H1 (cell line): ENCODE measurements around the gene FTHL17. TPM values are rescaled to one million over a fixed set of nuclear protein-coding genes. Genes with fewer than 3 reads are reported as not detected.

Experiments
- CTCF ChIA-PET: fragments of 300-600 bp; sonication (Branson Sonifier 250); formaldehyde crosslinking; loops from one replicate; lab custom pipeline; 2021; ENCODE audit not compliant: partially characterized antibody; lab: Charles Lee
- POLR2A ChIA-PET: fragments of 300-600 bp; sonication (Branson Sonifier 250); formaldehyde crosslinking; loops from one replicate; lab custom pipeline; 2021; ENCODE audit warnings: inconsistent platforms; ENCODE audit not compliant: partially characterized antibody; lab: Charles Lee
- DNase-seq, 2 experiments: peaks; one replicate each; pipeline versions ENCODE4 v3.0.0 to v3.0.0-alpha.2; 2010 to 2022; ENCODE audit warnings: low spot score in 2 of 2, low read depth in 1 of 2, mixed read lengths in 1 of 2
- FAIRE-seq: peaks from 2 replicates; lab custom pipeline; 2011; peaks lifted over from hg19 to GRCh38; lab: Jason Lieb, UNC
- H2AFZ ChIP-seq: 2 replicates; pipeline ENCODE4 v1.8.1; 2012; ENCODE audit warnings: low read length, inconsistent platforms
- H2AK5ac ChIP-seq: 2 replicates; pipeline ENCODE4 v1.6.1; 2013; ENCODE audit warnings: low read depth, low read length
- H2BK120ac ChIP-seq: replicated peaks from 2 replicates; pipeline ENCODE3; 2013; ENCODE audit warnings: low read depth, low read length, inconsistent platforms
- H2BK12ac ChIP-seq: 2 replicates; pipeline ENCODE4 v1.6.1; 2013; ENCODE audit warnings: low read depth, low read length
- H2BK15ac ChIP-seq: 2 replicates; pipeline ENCODE4 v1.6.1; 2013; ENCODE audit warnings: low read length
- H2BK20ac ChIP-seq: 2 replicates; pipeline ENCODE4 v1.6.1; 2013; ENCODE audit warnings: low read length
- H2BK5ac ChIP-seq: 2 replicates; pipeline ENCODE4 v1.6.1; 2013; ENCODE audit warnings: low read depth, low read length
- H3K14ac ChIP-seq: 2 replicates; pipeline ENCODE4 v1.6.1; 2013; ENCODE audit warnings: inconsistent platforms; ENCODE audit not compliant: insufficient read length
- H3K18ac ChIP-seq: 2 replicates; pipeline ENCODE4 v1.6.1; 2013; ENCODE audit warnings: low read length; ENCODE audit errors: extremely low read depth
- H3K23ac ChIP-seq: 2 replicates; pipeline ENCODE4 v1.6.1; 2013; ENCODE audit warnings: inconsistent platforms; ENCODE audit not compliant: insufficient read length
- H3K23me2 ChIP-seq: 2 replicates; pipeline ENCODE4 v1.6.1; 2013; ENCODE audit warnings: low read depth, low read length
- H3K27ac ChIP-seq: 2 replicates; pipeline ENCODE4 v1.6.1; 2011; ENCODE audit warnings: low read depth, low read length, inconsistent platforms
- H3K27me3 ChIP-seq, 4 experiments: replicated peaks in 1 of 4; 1 replicate in 1 of 4; 2 replicates in 3 of 4; pipeline versions ENCODE4 v1.6.1 to v1.8.1; 2011 to 2013; ENCODE audit warnings: low read length in 3 of 4, mild to moderate bottlenecking in 3 of 4, inconsistent platforms in 2 of 4, mixed read lengths in 2 of 4, moderate library complexity in 1 of 4; ENCODE audit not compliant: control insufficient read depth in 3 of 4, insufficient read depth in 3 of 4; ENCODE audit errors: extremely low read depth in 1 of 4
- H3K36me3 ChIP-seq, 4 experiments: 2 replicates each; pipeline versions ENCODE4 v1.6.1 to v1.8.1; 2011 to 2013; ENCODE audit warnings: mild to moderate bottlenecking in 4 of 4, low read length in 3 of 4, moderate library complexity in 2 of 4, control low read depth in 1 of 4, inconsistent platforms in 1 of 4; ENCODE audit not compliant: insufficient read depth in 4 of 4, control insufficient read depth in 2 of 4
- H3K4ac ChIP-seq: replicated peaks from 2 replicates; pipeline ENCODE3; 2013; ENCODE audit warnings: low read length, low read depth, mixed read lengths, inconsistent platforms; ENCODE audit not compliant: insufficient read length
- H3K4me1 ChIP-seq, 4 experiments: replicated peaks in 1 of 4; 1 replicate in 1 of 4; 2 replicates in 3 of 4; pipeline versions ENCODE4 v1.6.1 to v1.8.1; 2011 to 2013; ENCODE audit warnings: low read length in 3 of 4, inconsistent platforms in 2 of 4, mixed read lengths in 1 of 4; ENCODE audit not compliant: insufficient read depth in 4 of 4, control insufficient read depth in 3 of 4
- H3K4me2 ChIP-seq, 2 experiments: 2 replicates each; pipeline versions ENCODE4 v1.6.1 to v1.8.1; 2011 to 2013; ENCODE audit warnings: low read depth in 2 of 2, low read length in 2 of 2, control low read depth in 1 of 2, inconsistent platforms in 1 of 2, mild to moderate bottlenecking in 1 of 2; ENCODE audit not compliant: insufficient read depth in 1 of 2
- H3K4me3 ChIP-seq, 4 experiments: fragments of 200-600, 300-600 bp in 1 of 4; sonication (generic), shearing (Covaris generic), sonication (Bioruptor Twin) in 1 of 4; 2 replicates each; pipeline versions ENCODE4 v1.5.1 to v1.8.1; 2011 to 2016; ENCODE audit warnings: low read length in 4 of 4, low read depth in 3 of 4, control low read depth in 2 of 4, inconsistent platforms in 2 of 4, mild to moderate bottlenecking in 2 of 4, mixed read lengths in 1 of 4, moderate library complexity in 1 of 4; ENCODE audit not compliant: insufficient read depth in 2 of 4; ENCODE audit errors: extremely low read depth in 1 of 4
- H3K56ac ChIP-seq: replicated peaks from 2 replicates; pipeline ENCODE3; 2013; ENCODE audit warnings: low read depth, mild to moderate bottlenecking, mixed read lengths, low read length, inconsistent platforms; ENCODE audit not compliant: insufficient read length
- H3K79me1 ChIP-seq: 2 replicates; pipeline ENCODE4 v1.6.1; 2013; ENCODE audit warnings: low read depth, low read length, control low read depth
- H3K79me2 ChIP-seq, 2 experiments: 2 replicates each; pipeline versions ENCODE4 v1.6.1 to v1.8.1; 2012 to 2013; ENCODE audit warnings: low read length in 2 of 2, mild to moderate bottlenecking in 2 of 2, inconsistent platforms in 1 of 2; ENCODE audit not compliant: insufficient read depth in 2 of 2, control insufficient read depth in 1 of 2
- H3K9ac ChIP-seq, 4 experiments: replicated peaks in 1 of 4; 1 replicate in 1 of 4; 2 replicates in 3 of 4; pipeline versions ENCODE4 v1.6.1 to v1.8.1; 2011 to 2013; ENCODE audit warnings: low read depth in 3 of 4, low read length in 3 of 4, control low read depth in 2 of 4, mild to moderate bottlenecking in 2 of 4, moderate library complexity in 2 of 4, inconsistent platforms in 1 of 4; ENCODE audit errors: extremely low read depth in 1 of 4
- H3K9me3 ChIP-seq, 2 experiments: 2 replicates each; pipeline versions ENCODE4 v1.6.1 to v1.8.1; 2012 to 2013; ENCODE audit warnings: mild to moderate bottlenecking in 2 of 2, moderate library complexity in 2 of 2, control low read depth in 1 of 2, inconsistent platforms in 1 of 2, low read depth in 1 of 2, low read length in 1 of 2, mixed read lengths in 1 of 2; ENCODE audit not compliant: insufficient read depth in 2 of 2
- H4K20me1 ChIP-seq, 2 experiments: replicated peaks in 1 of 2; 2 replicates each; pipeline versions ENCODE3 to v1.8.1; 2011 to 2013; ENCODE audit warnings: inconsistent platforms in 2 of 2, low read length in 2 of 2, mild to moderate bottlenecking in 1 of 2; ENCODE audit not compliant: insufficient read depth in 2 of 2, control insufficient read depth in 1 of 2
- H4K5ac ChIP-seq: 2 replicates; pipeline ENCODE4 v1.6.1; 2013; ENCODE audit warnings: low read length, low read depth, mixed read lengths, inconsistent platforms; ENCODE audit not compliant: insufficient read length
- H4K8ac ChIP-seq: 2 replicates; pipeline ENCODE4 v1.8.0; 2013; ENCODE audit warnings: mild to moderate bottlenecking, moderate library complexity, low read length, inconsistent platforms; ENCODE audit not compliant: insufficient read depth; ENCODE audit errors: extremely low read depth
- H4K91ac ChIP-seq: replicated peaks from 2 replicates; pipeline ENCODE3; 2013; ENCODE audit warnings: low read length, mixed read lengths, inconsistent platforms; ENCODE audit not compliant: insufficient read length
- CTCF ChIP-seq, 3 experiments: IDR thresholded peaks; 1 replicate in 2 of 3; 2 replicates in 1 of 3; pipeline versions ENCODE4 v1.5.1 to v1.6.1; 2011; ENCODE audit warnings: low read length in 3 of 3, mild to moderate bottlenecking in 3 of 3, inconsistent platforms in 2 of 3, low read depth in 1 of 3, moderate library complexity in 1 of 3; ENCODE audit not compliant: insufficient read depth in 1 of 3; ENCODE audit errors: control extremely low read depth in 1 of 3
- RAD21 ChIP-seq, 2 experiments: IDR thresholded peaks in 1 of 2; conservative IDR thresholded peaks in 1 of 2; 2 replicates each; pipeline ENCODE4 v1.6.1; 2011; ENCODE audit warnings: low read depth in 2 of 2, low read length in 2 of 2, improper control_type of control experiment in 1 of 2, inconsistent platforms in 1 of 2, mild to moderate bottlenecking in 1 of 2, moderate library complexity in 1 of 2
- TAF7 ChIP-seq: optimal IDR thresholded peaks from 2 replicates; pipeline ENCODE3; 2011; ENCODE audit warnings: low read depth, mild to moderate bottlenecking, inconsistent platforms, low read length, moderate library complexity, borderline replicate concordance
- TBP ChIP-seq: IDR thresholded peaks from 2 replicates; pipeline ENCODE4 v1.6.1; 2011; ENCODE audit warnings: low read depth, low read length, improper control_type of control experiment
- WGBS, 2 experiments: shearing (Covaris generic) in 1 of 2; methylation state at CpG; one replicate each; pipeline versions ENCODE4 v1.1.6 to v1.1.7; 2013 to 2015; ENCODE audit warnings: low lambda C conversion rate in 2 of 2, mixed read lengths in 2 of 2, inconsistent platforms in 1 of 2, low coverage in 1 of 2, missing lambda C conversion rate in 1 of 2; ENCODE audit not compliant: insufficient replicate concordance in 2 of 2, insufficient coverage in 1 of 2, insufficient read length in 1 of 2; ENCODE audit errors: extremely low coverage in 1 of 2, missing lambda C conversion rate in 1 of 2; 5-methylcytosine and 5-hydroxymethylcytosine counted together
- polyA plus RNA-seq, 7 experiments: library from polyadenylated mRNA; depleted of rRNA in 3 of 7; stranded (reverse) in 5 of 7; unstranded in 2 of 7; fragments of >200 nt in 5 of 7; fragments of 200-250 nt in 2 of 7; gene quantifications; 1 replicate in 5 of 7; 2 replicates in 1 of 7; 4 replicates in 1 of 7; pipeline versions ENCODE4 v1.2.1 to v1.2.3, GENCODE V29; 2011 to 2013; ENCODE audit warnings: missing spikeins in 2 of 7, mixed read lengths in 2 of 7
- total RNA-seq: library from RNA; stranded (reverse); fragmentation: NEBNext Ultra II Directional; extraction: Animal tissue kit (Norgen Biotek cat#: 25700); gene quantifications from 2 replicates; pipeline ENCODE4 v1.2.1, GENCODE V29; 2021

FTHL17 gene
- total and polyA plus RNA-seq, 2 of the 8 experiments (the other 6 are each of a cell fraction or from before 2014, with no cell fraction given): not detected

GRCh38 chrX:31038575-31039326 is 33.1 kb downstream of the FTHL17 start:
- Histone ChIP-seq H3K23me2 (no peaks in the 10 kb centered on the region), H3K4me3 (no peak overlapping the region), H4K5ac (no peak overlapping the region), H3K4ac (no peak overlapping the region), H3K9ac (no peak overlapping the region), H3K56ac (no peak overlapping the region), H4K91ac (no peak overlapping the region), H3K79me1 (no peaks in the 10 kb centered on the region), H2BK120ac (no peak overlapping the region), H4K8ac (no peak overlapping the region), H3K14ac (no peak overlapping the region), H2BK20ac (no peak overlapping the region), H3K36me3 (no peaks in the 10 kb centered on the region), H3K4me1 (no peaks in the 10 kb centered on the region), H2AK5ac (no peak overlapping the region), H3K18ac (no peak overlapping the region), H2BK12ac (no peak overlapping the region), H3K4me2 (no peak overlapping the region), H2BK15ac (no peak overlapping the region), H2AFZ (no peak overlapping the region), H3K27ac (no peak overlapping the region), H3K23ac (no peak overlapping the region), H3K27me3 (no peaks in the 10 kb centered on the region), H2BK5ac (no peak overlapping the region), H4K20me1 (no peaks in the 10 kb centered on the region), H3K79me2 (no peaks in the 10 kb centered on the region), H3K9me3 (no peaks in the 10 kb centered on the region)
- WGBS, 2 experiments: 40% methylated on average over 5 of the region's 6 CpGs; no CpG with 5 or more reads in 1 of the 2 experiments
- ChIA-PET CTCF (interaction anchor here (0.6 to 3.7 kb wide), 41 partner anchors 9 to 1248 kb away, joined by 3 to 24 read pairs (median 3); no protein-coding TSS in a partner anchor), POLR2A (no interaction called here)
- FAIRE-seq (peak; percentile 94), DNase-seq (peak in 1 of 2 experiments; percentile 40)
- TF ChIP-seq TAF7 (no peak), CTCF (IDR thresholded peaks at IDR 0.05; ENCODE audit: control extremely low read depth in 1 of 3, insufficient read depth in 1 of 3, low read depth in 1 of 3, low read length in 3 of 3) (peak in 2 of 3 experiments; percentile 45 to 53; a peak in 3 of 4 replicates), TBP (no peak), RAD21 (IDR thresholded peaks at IDR 0.05 in 1 of 2, conservative IDR thresholded peaks at IDR 0.05 in 1 of 2; ENCODE audit: low read depth in 2 of 2, low read length in 2 of 2) (peak; percentile 79 to 82)
